Activated CD8-positive, alpha-beta memory T cell treated with anti-CD3 and anti-CD28 coated beads, Interleukin-2, amount 50 U/mL, for 24 hours (primary cell): Measurements from ENCODE around the gene CLEC4F.

Source experiments
- DNase-seq: peaks from one replicate; pipeline ENCODE4 v3.0.0-alpha.2; 2020; ENCODE audit errors: extremely low read depth

CLEC4F gene

GRCh38 chr2:70785137-70785911, 35.1 kb downstream of the CLEC4F start:
- no peak for DNase-seq

GRCh38 chr2:70784320-70784719, 36.1 kb downstream of the CLEC4F start:
- no peak for DNase-seq

- DNase-seq: no peak
These were observed 40.4 kb downstream of the CLEC4F start for GRCh38 chr2:70779911-70780545.

- DNase-seq: no peak
These were observed 40.9 kb downstream of the CLEC4F start for GRCh38 chr2:70779491-70779890.

GRCh38 chr2:70778676-70779075, 41.7 kb downstream of the CLEC4F start:
- no peak for DNase-seq

- DNase-seq: no peak
These were observed 42.9 kb downstream of the CLEC4F start for GRCh38 chr2:70777450-70777849.

GRCh38 chr2:70776266-70776665, 44.1 kb downstream of the CLEC4F start:
- no peak for DNase-seq

- no peak for DNase-seq
These were observed 45.3 kb downstream of the CLEC4F start for GRCh38 chr2:70775141-70775540.

- DNase-seq: no peak
These were observed 47.8 kb downstream of the CLEC4F start for GRCh38 chr2:70772486-70773155.

- no peak for DNase-seq
These were observed 49.0 kb downstream of the CLEC4F start for GRCh38 chr2:70771446-70771845.

- DNase-seq: no peak
These were observed 50.9 kb downstream of the CLEC4F start for GRCh38 chr2:70769450-70769849.

GRCh38 chr2:70768590-70769085, 51.8 kb downstream of the CLEC4F start:
- DNase-seq: no peak

GRCh38 chr2:70767699-70768589, 52.5 kb downstream of the CLEC4F start, which contains the start of gene ADD2:
TSS of gene ADD2 (minus strand) at chr2:70768200. CDS start at chr2:70706408, 61,792 bp downstream.
- no peak for DNase-seq

GRCh38 chr2:70767079-70767698, 53.2 kb downstream of the CLEC4F start:
- DNase-seq: no peak

- no peak for DNase-seq
These were observed 53.9 kb downstream of the CLEC4F start for GRCh38 chr2:70766357-70767078.

- no peak for DNase-seq
These were observed 54.9 kb downstream of the CLEC4F start for GRCh38 chr2:70765507-70765906.

- DNase-seq: no peak
These were observed 61.0 kb downstream of the CLEC4F start for GRCh38 chr2:70759446-70759845.
